Effector CD8-positive, alpha-beta T cell (primary cell): ENCODE measurements around the gene HINT3.
"Not testable (repeated sequence)": the region's sequence is repeated elsewhere in the genome, so short reads cannot be mapped to it uniquely, and the experiment has no call there.

ENCODE experiments used
- DNase-seq: peaks from one replicate; lab custom pipeline; 2025; lab: John Stamatoyannopoulos, UW

The HINT3 gene

DNA sequence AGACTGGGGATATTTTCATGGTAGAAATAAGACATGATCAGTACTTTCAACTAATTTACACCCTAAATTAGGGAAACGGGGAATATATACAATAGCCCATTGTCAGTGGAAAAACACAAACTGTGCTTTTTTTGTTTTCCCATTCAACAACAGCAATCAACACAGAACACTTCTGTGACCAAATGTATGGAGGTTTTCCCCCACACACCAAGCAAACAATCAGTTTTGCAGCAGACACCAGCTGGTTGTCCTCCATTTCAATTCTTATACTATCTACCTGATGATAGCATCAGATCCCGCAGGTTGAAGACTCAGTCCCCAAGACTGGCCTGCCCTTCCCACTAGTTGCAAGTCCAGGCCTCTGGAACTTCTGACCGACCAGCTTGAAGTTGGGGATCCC is 4.5 kb downstream of the HINT3 start:
- no peak for DNase-seq

DNA sequence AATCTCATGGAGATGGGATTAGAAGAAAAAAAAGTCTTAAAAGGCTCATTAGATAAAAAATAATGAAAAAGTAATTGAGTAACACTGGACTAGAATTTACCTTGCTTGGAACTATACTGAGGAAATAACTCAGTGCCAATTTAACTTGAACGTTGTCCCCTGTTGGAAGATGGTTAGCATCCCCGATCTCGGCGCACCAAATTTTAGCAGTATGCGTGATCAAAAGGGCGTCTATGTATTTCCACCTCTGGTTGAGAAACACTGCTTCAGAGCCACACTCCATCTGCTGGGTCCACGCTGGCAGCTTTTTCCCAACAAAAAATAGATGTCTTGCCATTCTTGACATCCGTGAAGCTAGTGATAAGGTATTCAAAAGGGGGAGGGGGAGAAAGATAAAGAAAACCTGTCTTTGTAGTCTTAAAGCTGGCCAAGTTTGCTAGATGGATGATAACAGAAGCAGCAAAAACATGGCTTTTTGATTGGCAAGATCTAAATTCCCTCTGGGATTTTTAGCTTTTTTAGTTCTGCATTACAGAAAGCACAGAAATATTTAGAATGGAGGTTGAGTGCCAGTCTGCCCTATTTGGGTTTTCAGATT is 6.4 kb downstream of the HINT3 start:
- no peak for DNase-seq

DNA sequence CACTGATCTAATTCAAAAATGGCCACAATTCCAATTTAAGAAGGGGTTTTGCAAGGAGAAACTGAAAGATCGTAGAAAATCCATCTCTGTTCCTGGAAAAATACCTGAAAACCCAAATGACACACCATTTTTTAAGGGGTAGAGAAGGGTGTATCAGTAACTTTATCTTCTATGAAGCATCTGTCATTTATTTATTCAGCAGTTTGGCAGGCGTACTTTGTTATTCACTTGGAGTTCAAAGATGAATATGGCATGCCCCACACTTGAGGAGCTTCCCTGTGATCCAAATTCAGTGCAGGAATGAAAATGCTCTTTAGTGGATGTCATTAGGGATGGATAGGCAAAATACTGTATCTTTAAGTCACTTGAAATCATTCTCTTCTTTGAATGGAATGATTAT is 7.2 kb downstream of the HINT3 start:
- DNase-seq, result no peak

DNA sequence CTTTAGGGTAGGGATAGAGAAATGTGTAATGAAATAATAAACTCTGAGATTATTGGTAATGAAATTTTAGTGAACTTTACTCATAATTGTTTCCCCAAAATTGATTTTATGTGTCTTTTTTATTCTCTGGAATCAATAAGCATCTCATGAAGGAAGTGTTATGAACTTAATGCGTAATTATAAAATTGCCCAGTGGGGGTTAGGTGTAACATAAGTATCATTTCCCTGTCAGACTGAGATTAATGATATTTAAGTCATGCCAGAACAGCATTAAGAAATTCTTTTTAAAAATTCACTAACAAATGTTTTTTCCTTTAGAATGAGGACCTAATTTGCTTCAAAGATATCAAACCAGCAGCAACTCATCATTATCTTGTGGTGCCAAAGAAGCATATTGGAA is 10.0 kb downstream of the HINT3 start:
- no peak for DNase-seq

DNA sequence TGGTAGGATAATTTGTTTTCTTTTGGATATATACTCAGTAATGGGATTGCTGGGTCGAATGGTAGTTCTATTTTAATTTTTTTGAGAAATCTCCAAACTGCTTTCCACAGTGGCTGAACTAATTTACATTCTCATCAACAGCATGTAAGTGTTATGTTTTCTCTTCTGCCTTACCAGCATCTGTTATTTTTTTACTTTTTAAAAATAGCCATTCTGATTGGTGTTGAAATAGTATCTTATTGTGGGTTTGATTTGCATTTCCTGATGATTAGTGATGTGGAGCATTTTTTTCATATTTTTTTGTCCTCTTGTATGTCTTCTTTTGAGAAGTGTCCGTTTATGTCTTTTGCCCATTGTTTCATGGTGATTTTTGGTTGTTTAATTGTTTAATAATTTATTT is 11.9 kb downstream of the HINT3 start:
- no peak for DNase-seq

DNA sequence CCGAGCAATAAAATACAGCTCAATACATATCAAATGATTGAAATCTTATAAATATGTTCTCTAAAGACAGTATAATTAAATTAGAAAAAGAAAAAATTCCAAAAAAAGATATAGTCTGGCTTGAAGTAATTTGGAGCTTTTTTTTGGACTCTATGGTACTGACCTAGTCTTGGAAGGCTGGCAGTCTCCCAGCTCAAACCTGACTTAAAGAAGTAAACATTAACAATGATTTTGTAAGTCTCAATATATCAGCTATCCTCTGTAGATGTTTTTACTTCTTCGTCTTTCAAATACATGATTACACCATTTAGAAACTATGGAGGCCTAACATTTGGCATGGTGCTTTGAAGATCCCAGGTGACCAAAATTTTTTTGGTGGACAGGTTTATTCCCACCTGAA is 14.2 kb downstream of the HINT3 start:
- DNase-seq, result no peak

DNA sequence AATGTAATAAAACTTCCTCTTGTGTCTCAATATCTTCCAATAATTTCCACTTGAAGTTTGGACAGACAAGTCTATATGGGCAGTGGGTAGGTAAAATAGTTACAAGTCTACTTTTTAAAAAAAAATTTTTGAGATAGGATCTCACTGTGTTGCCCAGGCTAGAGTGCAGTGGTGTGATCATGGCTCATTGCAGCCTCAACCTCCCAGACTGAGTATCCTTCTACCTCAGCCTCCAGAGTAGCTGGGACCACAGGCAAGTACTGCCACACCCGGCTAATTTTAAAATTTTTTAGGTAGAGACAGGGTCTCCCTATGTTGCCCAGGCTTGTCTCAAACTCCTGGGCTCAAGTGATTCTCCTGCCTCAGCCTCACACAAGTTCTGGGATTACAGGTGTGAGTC is 15.9 kb downstream of the HINT3 start:
- not testable (repeated sequence) for DNase-seq

DNA sequence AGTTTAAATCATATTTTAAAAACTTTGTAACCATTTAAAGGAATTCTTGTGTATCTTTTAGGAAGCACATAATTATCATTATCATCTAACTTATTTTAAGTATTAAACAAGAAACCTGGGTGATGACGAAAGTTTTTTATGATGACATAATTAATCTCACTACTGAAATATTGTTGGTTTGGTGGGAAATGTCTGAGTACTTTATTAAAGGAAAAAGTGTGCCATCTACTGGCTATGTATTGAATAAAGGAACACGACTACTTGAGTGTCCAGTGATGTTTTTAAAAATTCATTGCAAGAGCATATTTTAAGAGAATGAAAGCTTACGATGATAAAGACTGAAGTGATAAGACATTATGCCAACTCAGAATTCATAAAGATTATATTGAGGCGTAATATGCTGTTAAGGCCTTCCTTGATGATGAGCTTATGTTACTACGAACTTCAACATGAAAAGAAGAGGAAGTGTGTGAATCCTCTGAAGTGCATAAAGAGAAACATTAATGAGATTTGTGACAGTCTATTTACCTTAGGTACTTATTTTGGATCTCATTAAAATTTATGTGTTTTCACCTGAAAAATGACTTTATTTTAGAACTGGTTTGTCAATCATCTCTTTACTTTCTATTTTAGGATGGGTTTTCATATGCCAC is 17.8 kb downstream of the HINT3 start:
- DNase-seq, result no peak

DNA sequence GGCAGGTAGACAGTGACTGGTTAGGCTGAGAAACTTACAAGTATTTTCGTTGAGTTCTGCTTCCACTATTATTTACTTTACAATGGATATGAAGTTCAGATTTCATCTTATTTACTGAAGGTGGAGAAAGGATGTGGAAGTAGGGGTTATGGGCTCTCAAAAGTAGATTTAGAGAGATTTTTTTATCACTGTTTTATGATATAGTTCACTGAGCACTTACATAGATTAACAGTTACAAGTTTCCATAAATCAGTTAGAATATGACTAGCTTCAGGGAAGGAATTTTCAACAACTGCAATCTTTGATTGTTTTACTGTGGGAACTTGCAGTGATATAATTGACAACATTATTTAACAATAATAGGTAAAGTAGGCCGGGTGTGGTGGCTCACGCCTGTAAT is 22.5 kb downstream of the HINT3 start:
- no peak for DNase-seq

DNA sequence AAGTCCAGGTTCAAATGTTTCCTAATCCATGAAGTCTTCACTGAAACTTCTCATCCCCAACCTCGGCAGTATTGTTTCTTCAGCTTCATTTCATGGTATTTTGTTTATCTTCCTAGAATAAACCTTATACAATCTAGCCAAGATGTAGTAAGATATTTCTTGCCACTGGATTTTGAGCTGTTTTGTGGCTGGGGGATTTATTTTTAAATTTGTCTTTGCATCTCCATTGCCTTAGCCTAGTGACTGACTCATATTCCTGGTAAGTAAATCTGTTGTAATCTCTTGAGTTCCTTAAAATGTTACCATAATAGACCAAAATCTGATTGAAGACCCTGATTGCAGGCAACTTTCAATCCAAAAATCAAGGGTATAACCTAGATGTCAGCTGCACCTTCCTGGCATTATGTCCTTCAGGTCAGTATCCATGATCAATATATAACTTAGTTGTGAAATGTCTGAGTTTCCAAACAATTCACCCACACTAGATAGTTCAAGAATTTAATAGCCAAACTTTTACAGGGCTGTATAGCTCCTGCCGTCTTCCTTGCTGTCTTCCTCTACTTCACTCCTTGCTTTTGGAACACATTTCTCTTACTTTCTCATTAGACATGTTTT is 25.1 kb downstream of the HINT3 start:
- DNase-seq, result no peak

DNA sequence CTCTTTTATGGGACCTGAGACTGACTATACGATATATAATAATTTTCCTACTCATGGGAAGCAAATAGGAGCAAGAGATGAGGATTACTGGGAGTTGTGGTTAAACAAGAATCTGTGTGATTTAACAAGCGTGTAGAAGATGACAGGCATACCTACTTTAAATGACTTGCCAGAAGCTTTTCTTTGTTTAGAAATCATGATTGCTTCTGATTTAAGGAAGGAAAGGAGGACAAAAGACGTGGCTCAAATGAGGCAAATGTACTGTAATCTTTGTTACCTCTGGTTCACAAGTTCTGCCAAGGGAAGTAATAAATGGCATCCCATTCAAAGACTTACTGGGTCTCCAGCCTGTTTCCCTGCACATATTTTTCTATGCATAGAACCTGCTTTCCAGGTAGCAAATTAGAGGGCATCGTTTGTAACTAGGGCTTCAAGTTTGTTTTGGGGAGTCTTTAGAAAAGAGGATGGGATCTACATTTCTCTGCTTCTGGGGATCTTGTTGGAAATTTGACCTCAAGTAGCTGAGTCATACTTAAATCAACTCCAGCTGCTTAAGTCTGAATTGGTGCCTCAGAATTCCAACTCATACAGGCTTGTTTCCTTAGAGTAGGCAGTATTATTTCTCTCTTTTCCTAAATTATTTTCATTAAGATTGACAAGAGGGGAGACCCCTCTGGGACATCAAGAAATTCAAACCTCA is 26.8 kb downstream of the HINT3 start:
- no peak for DNase-seq

DNA sequence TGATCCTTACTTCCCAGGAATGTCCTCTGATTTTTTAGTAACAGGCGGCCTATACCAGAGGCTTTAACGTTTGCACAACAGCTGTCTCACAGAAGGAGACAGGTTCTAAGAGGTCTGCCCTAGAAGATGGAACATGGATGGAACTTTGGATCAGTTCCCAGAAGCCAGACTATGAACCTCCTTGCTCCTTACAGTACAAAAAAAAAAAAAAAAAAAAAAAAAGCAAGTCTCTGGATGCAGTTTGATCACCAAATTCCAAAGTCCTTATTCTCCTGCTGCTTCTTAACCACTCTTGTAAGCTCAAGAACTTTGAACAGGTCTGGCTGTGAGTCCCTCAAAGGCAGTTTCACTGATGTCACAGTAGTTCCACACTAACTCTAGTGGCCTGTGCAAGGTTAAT is 27.7 kb downstream of the HINT3 start:
- no peak for DNase-seq

DNA sequence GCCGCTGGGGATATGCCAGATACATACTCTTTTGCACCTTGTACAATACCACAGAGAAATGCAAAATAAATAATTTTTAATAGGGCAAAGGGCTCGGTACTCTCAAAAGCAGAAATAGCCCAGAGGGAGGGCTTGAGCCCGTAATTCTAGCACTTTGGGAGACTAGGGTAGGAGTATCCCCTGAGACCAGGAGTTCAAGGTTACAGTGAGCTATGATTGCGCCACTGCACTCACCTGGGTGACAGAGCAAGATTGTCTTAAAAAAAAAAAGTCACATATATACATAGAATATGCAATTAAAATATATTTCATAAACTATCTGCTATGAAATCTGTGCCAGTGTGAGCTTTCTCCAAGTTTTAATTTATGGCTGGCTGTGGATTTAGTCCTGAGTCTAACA is 29.0 kb downstream of the HINT3 start:
- DNase-seq, result no peak

DNA sequence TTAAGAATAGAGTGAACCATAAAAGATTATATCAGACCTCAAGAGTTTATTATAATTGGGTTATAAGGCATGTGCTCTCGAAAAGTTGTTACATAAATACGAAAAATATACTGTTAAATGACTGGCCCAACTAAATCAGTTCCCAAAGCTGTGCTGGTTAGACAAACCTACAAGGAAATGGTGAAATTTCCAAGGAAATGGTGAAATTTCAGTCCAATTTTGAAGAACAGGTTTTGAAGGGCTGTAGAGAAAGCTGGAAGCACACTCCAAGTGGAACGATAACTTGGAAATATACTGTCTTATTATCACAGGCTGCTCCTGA is 29.4 kb downstream of the HINT3 start:
- DNase-seq, result no peak

DNA sequence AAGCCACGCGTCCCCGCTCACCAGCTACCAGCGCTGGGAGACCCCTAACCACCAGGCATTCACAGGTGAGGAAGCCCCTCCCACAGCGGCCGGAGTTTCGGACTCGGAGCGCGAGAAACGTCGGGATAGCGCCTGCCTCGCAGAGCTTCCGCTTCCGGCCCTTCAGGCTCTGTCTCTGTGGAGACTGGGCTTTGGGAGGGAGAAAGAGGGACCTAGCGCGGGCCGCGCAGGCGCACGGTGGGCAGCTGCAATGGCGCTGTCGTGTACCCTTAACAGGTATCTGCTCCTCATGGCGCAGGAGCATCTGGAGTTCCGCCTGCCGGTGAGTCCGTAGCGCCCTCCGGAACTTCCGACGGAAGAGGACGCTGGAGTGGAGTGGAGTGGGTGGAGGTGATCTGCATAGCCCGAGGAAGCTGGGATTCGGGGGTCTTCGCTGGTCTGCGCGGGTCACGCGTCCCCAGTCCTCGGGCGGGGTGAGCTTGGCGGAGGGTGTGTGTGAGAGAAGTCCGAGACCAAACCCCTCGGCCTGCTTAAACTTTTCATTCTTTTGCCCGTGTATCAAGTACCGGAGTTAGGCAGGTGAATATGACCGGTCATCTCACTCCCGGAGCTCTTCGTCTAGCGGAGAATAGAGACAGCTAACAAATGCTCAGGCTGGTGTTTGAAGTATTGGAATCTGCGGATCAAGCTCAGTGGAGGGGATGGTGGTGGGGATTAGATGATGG is 29.9 kb downstream of the HINT3 start, which contains the start of gene TRMT11:
Gene TRMT11 (plus strand): TSS at position 240 of the 725 bp plus-strand sequence. CDS start 11 bp downstream, at position 251.
- DNase-seq, result peak; percentile 75

DNA sequence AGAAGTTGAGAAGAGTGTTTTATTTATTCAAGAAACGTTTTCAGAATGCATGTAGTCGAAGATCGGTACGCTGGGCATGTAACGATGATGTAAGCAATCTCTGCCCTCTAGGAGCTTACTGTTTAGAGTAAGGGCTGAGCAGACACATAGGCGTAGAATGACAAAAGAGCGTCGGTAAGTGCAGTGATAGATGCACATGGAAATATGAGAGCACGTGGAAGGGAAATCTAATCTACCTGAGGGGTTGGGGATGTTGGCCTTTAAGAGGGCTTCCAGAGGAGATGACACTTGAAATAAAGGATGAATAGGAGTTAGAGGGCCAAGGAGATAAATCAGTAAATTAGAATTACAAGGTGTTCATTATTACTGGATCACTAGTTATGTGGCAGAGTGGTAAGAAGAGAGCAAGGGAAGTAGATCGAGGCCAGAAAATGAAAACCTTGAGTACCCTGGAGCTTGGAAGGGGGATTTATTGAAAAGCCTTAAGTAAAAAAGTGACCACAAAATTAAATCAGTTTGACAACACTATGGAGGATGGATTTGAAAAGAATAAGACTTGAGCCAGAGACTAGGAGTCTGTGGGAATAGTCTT is 30.6 kb downstream of the HINT3 start:
- DNase-seq, result no peak

DNA sequence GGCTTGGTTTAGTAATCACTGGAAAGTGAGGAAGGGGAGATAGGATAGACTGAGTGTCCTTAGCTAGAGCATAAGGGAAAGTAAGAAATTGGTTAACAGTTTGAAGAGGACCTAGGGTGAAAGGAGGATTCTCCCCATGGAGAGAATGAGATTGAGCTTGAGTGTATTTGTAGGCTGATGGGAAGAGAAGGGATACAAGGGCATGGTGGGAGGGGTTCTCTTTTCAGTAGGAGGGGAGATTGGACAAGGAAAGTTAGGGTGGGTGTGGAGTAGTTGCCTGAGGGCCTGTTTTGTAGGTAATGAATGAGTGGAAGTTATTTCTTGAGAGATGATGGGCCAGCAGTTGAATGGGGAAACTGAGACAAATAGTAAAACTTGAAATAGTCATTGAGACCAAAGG is 31.7 kb downstream of the HINT3 start:
- DNase-seq, result no peak

DNA sequence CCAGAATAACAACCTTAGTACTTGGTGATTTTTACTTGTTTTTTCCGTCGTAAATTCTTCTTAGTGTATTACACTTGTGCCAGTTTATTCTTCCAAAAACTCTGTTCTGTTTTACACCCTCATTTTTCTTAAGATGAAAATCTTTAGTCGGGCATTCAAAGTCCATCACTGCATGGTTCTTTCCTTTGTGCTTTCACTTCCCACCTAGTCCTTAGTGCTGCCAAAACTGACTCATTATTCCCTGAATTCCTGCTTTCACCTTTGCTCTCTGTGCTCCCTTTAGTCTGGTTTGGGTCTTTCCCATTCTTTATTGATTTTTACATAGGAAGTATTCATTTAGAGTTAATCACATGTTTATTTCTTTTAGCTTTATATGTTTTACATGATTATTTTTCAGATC is 33.1 kb downstream of the HINT3 start:
- DNase-seq, result no peak

DNA sequence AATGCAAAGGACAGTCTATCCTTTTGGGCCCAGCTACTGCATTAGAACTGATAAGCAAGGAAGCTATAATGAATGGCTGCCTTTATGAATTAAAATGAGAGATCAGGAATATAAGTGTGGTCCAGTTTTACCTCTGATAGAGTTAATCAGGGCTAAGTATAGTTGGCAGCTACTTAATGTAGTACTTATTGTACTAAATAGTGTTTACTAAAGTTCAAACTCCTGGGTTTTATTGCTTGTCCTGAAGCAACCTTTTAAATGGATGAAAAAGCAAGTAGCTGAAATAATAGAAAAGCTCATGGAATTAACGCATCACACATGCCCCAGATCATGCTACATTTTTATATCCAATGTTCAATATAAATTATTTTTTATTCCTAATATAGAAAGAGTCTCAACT is 35.1 kb downstream of the HINT3 start:
- no peak for DNase-seq

DNA sequence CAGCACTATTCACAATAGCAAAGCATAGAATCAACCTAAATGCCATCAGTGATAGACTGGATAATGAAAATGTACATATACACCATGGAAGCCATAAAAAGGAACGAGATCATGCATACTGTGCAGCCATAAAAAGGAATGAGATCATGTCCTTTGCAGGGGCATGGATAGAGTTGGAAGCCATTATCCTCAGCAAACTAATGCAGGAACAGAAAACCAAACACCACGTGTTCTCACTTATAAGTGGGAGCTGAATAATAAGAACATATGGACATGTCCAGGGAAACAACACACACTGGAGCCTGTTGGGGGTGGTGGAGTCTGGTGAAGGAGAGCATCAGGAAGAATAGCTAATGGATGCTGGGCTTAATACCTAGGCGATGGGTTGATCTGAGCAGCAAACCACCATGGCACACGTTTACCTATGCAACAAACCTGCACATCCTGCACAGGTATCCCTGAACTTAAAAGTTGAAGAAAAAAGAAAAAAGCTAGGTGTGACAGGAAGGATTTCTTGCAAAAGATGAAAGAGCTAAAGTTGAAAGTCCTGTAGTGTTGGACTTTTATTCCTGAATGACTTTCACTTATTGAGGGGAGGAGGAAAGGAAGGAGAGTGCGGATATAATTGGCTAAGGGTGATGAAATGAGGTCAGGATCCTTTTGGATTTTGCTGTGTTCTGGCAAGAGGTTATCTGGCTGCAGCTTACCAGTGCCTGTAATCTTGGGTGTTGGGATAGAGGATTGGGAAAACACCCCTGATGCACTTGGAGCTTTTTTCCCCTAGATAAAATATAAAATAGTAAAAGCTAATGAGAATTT is 38.3 kb downstream of the HINT3 start:
- no peak for DNase-seq

DNA sequence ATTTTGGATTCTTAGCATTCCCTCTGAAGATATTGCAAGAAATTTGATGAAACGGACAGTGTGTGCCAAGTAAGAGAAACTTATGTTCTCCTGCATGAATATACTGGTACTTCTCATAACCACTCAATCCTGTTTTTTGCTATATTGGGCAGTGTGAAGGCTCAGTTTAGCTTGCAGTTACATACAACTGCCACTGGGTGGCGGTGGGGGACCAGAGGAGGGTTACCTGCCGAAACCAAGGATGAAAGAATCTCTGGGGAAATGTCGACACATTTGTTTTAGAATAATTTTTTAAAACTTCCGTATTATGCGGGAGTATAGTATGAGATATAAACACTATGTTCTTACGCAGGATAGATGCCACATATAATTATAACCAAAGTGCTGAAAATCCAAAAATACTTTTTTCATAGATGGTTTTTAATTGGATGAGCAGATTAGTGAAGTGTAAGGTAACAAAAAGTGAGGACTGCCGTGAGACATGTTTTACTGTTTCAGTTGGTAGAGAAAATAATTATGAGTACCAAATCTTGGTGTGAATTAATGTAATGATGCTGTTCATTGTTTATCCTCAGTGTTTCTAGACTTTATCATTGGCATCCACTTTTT is 39.5 kb downstream of the HINT3 start:
- DNase-seq, result peak; percentile 64
